22Rv1 (cell line): ENCODE data around the gene MAML3.

Experiments
- CTCF ChIP-seq: fragments of 450-650 bp; IDR thresholded peaks from 2 replicates; pipeline ENCODE4 v1.5.1; 2017; ENCODE audit warnings: mild to moderate bottlenecking
- ZFX ChIP-seq: fragments of 450-650 bp; IDR thresholded peaks from 2 replicates; pipeline ENCODE4 v1.6.1; 2017; ENCODE audit warnings: antibody characterized with exemption, borderline replicate concordance

GRCh38 chr4:139816856-139817255 lies 337.1 kb downstream of the MAML3 start:
- TF ChIP-seq CTCF (no peak), ZFX (no peak)
